HepG2 (cell line): Measurements from ENCODE around the gene PTPRE. TPM values are rescaled to one million over a fixed set of nuclear protein-coding genes. Genes with fewer than 3 reads are reported as not detected.

Experiments used
- ATAC-seq: fragments of 200-7000 bp; cut with Tn5 transposase; 3 replicates; pipeline ENCODE4 v1.9.1; 2020; ENCODE audit warnings: mild to moderate bottlenecking, moderate library complexity
- BruUV-seq: library from RNA; stranded (reverse); fragments of 400-500 nt; replicated peaks from 2 replicates; lab custom pipeline; 2021; lab: Mats Ljungman, UMichigan
- CTCF ChIA-PET: fragments of 300-600 bp; formaldehyde crosslinking; extraction: SDS; loops from one replicate; lab custom pipeline; 2021; ENCODE audit warnings: low total read pairs, inconsistent platforms, low intra/inter-chr PET ratio; lab: Yijun Ruan, JAX
- POLR2A ChIA-PET: fragments of 350-600 bp; sonication (Branson Sonifier 250); formaldehyde crosslinking; loops from one replicate; lab custom pipeline; 2020; ENCODE audit warnings: antibody characterized with exemption, inconsistent platforms; lab: Yijun Ruan, JAX
- DNase-seq: peaks from one replicate; pipeline ENCODE4 v3.0.0-alpha.2; 2015; ENCODE audit warnings: low spot score
- FAIRE-seq: peaks from 3 replicates; lab custom pipeline; 2011; peaks lifted over from hg19 to GRCh38; lab: Jason Lieb, UNC
- H2AFZ ChIP-seq: one replicate; pipeline ENCODE4 v1.6.1; 2011; ENCODE audit warnings: low read length, inconsistent platforms
- H3K27ac ChIP-seq: fragments of 300-600 bp; 3 replicates; pipeline ENCODE4 v1.8.0; 2011; ENCODE audit warnings: mixed run types, mild to moderate bottlenecking, mixed read lengths, low read length, inconsistent platforms; ENCODE audit not compliant: insufficient read depth; ENCODE audit errors: extremely low read length
- H3K27me3 ChIP-seq, 2 experiments: fragments of 200-600 bp in 1 of 2; 2 replicates in 1 of 2; 3 replicates in 1 of 2; pipeline versions ENCODE4 v1.6.0 to v1.8.0; 2011; ENCODE audit warnings: low read length in 2 of 2, mild to moderate bottlenecking in 2 of 2, moderate library complexity in 2 of 2, inconsistent platforms in 1 of 2; ENCODE audit not compliant: insufficient read depth in 2 of 2, control insufficient read depth in 1 of 2
- H3K36me3 ChIP-seq, 2 experiments: fragments of 200-600 bp in 1 of 2; replicated peaks in 1 of 2; 2 replicates in 1 of 2; 3 replicates in 1 of 2; pipeline versions ENCODE4 v1.5.1 to v1.8.0; 2011; ENCODE audit warnings: low read length in 2 of 2, inconsistent platforms in 1 of 2; ENCODE audit not compliant: insufficient read depth in 2 of 2, control insufficient read depth in 1 of 2
- H3K4me1 ChIP-seq: 2 replicates; pipeline ENCODE4 v1.5.1; 2012; ENCODE audit warnings: low read length, inconsistent platforms; ENCODE audit not compliant: insufficient read depth
- H3K4me2 ChIP-seq: 2 replicates; pipeline ENCODE4 v1.6.0; 2011; ENCODE audit warnings: low read depth, low read length, inconsistent platforms
- H3K4me3 ChIP-seq, 3 experiments: fragments of 200-600 bp in 1 of 3; sonication (generic), shearing (Covaris generic) in 1 of 3; replicated peaks in 1 of 3; 2 replicates each; pipeline ENCODE4 v1.5.1; 2011 to 2016; ENCODE audit warnings: low read length in 3 of 3, inconsistent platforms in 2 of 3, low read depth in 2 of 3, mild to moderate bottlenecking in 2 of 3, control low read depth in 1 of 3, mixed read lengths in 1 of 3; ENCODE audit not compliant: insufficient read depth in 1 of 3
- H3K79me2 ChIP-seq: one replicate; pipeline ENCODE4 v1.6.1; 2011; ENCODE audit warnings: low read length, inconsistent platforms; ENCODE audit not compliant: insufficient read depth
- H3K9ac ChIP-seq: 2 replicates; pipeline ENCODE4 v1.6.0; 2011; ENCODE audit warnings: mild to moderate bottlenecking, low read depth, low read length, inconsistent platforms; ENCODE audit not compliant: insufficient read depth
- H3K9me3 ChIP-seq: 2 replicates; pipeline ENCODE4 v1.5.1; 2012; ENCODE audit warnings: mild to moderate bottlenecking, low read length
- H4K20me1 ChIP-seq: 2 replicates; pipeline ENCODE4 v1.6.0; 2011; ENCODE audit warnings: inconsistent platforms, mild to moderate bottlenecking, low read length, moderate library complexity; ENCODE audit not compliant: insufficient read depth
- GFI1 ChIP-seq: sonication (generic); formaldehyde crosslinking; IDR thresholded peaks from 2 replicates; pipeline ENCODE4 v1.5.0; 2020; ENCODE audit warnings: missing genetic modification reagents, mild to moderate bottlenecking, borderline replicate concordance
- KLF12 ChIP-seq: sonication (generic); formaldehyde crosslinking; IDR thresholded peaks from 2 replicates; pipeline ENCODE4 v1.4.0; 2020; ENCODE audit warnings: missing genetic modification reagents, borderline replicate concordance
- NR2F2 ChIP-seq: IDR thresholded peaks from 2 replicates; pipeline ENCODE4 v1.6.1; 2012; ENCODE audit warnings: low read depth, inconsistent platforms, borderline replicate concordance
- RNF219 ChIP-seq: sonication (generic); formaldehyde crosslinking; IDR thresholded peaks from 2 replicates; pipeline ENCODE4 v1.5.0; 2020; ENCODE audit warnings: mild to moderate bottlenecking, missing genetic modification reagents
- ZBTB7B ChIP-seq: sonication (generic); formaldehyde crosslinking; IDR thresholded peaks from 2 replicates; pipeline ENCODE4 v1.4.0; 2020; ENCODE audit warnings: missing genetic modification reagents
- ZKSCAN1 ChIP-seq: fragments of 150-350 bp; IDR thresholded peaks from 2 replicates; pipeline ENCODE4 v1.6.1; 2014; ENCODE audit warnings: low read length
- ZNF691 ChIP-seq: sonication (generic); formaldehyde crosslinking; IDR thresholded peaks from 2 replicates; pipeline ENCODE4 v1.4.0; 2020; ENCODE audit warnings: missing genetic modification reagents, low read depth, mild to moderate bottlenecking, borderline replicate concordance
- WGBS: methylation state at CpG from one replicate; pipeline ENCODE4 v1.1.6; 2017; ENCODE audit warnings: low lambda C conversion rate; 5-methylcytosine and 5-hydroxymethylcytosine counted together
- in situ Hi-C: cut with HindIII; loops from 2 replicates; pipeline ENCODE4 v1.10.0; 2017; ENCODE audit warnings: low pct_unique_long_range_greater_than_20kb; ENCODE audit not compliant: extremely low pct_ligation_motif_present
- intact Hi-C: fragments of 100-400 bp; cut with micrococcal nuclease; formaldehyde crosslinking; loops from one replicate; pipeline ENCODE4 v1.10.0; 2022; ENCODE audit not compliant: unreplicated experiment
- polyA plus RNA-seq, 8 experiments: library from polyadenylated mRNA; depleted of rRNA in 3 of 8; stranded (reverse) in 7 of 8; unstranded in 1 of 8; fragments of >200 nt; fragmentation: Illumina TruSeq in 4 of 8; extraction: Trizol in 4 of 8; gene quantifications; 2 replicates each; pipeline versions ENCODE4 v1.2.1 to v1.2.3, GENCODE V29; 2011 to 2016; ENCODE audit warnings: low read depth in 4 of 8, missing spikeins in 1 of 8, mixed read lengths in 1 of 8; ENCODE audit not compliant: insufficient read depth in 1 of 8
- total RNA-seq, 5 experiments: library from RNA; depleted of rRNA; stranded (reverse); fragments of >200 nt; fragmentation: Illumina TruSeq; extraction: Trizol; gene quantifications; 2 replicates each; pipeline ENCODE4 v1.2.3, GENCODE V29; 2016; ENCODE audit warnings: low read depth in 1 of 5
- TF ChIP-seq, protein P1 (sequence below): IDR thresholded peaks from 2 replicates; pipeline ENCODE4 v1.6.1; 2016; ENCODE audit warnings: missing biosample characterization, missing genetic modification reagents, low read depth
- TF ChIP-seq, protein P2 (sequence below): IDR thresholded peaks from 2 replicates; pipeline ENCODE4 v1.6.1; 2016; ENCODE audit warnings: low read depth

Gene PTPRE
- total and polyA plus RNA-seq, 2 of the 13 experiments (the other 11 are each of a cell fraction or from before 2014, with no cell fraction given): 0.01 to 0.02 TPM

GRCh38 chr10:127944256-127944655 is 37.4 kb downstream of the PTPRE start (continued):
- TF ChIP-seq RNF219 (CRISPR knock-in tag): no peak

- POLR2A ChIA-PET: no interaction called here
- ATAC-seq: no peak
These were observed 38.4 kb downstream of the PTPRE start for GRCh38 chr10:127945341-127945758.

More at GRCh38 chr10:127945341-127945758, 38.4 kb downstream of the PTPRE start:
- no peak for DNase-seq
- H3K27me3 ChIP-seq: peaks cover 1 to 12% of the 10 kb centered on the region in 2 experiments; a peak in 2 of 5 replicates
- no peak overlapping the region for H3K4me3 ChIP-seq
- H4K20me1 ChIP-seq: no peaks in the 10 kb centered on the region
- no peak overlapping the region for H2AFZ ChIP-seq
- no peaks in the 10 kb centered on the region for H3K4me1 ChIP-seq
- intact Hi-C loops: no loop called here
- TF ChIP-seq, protein P1, sequence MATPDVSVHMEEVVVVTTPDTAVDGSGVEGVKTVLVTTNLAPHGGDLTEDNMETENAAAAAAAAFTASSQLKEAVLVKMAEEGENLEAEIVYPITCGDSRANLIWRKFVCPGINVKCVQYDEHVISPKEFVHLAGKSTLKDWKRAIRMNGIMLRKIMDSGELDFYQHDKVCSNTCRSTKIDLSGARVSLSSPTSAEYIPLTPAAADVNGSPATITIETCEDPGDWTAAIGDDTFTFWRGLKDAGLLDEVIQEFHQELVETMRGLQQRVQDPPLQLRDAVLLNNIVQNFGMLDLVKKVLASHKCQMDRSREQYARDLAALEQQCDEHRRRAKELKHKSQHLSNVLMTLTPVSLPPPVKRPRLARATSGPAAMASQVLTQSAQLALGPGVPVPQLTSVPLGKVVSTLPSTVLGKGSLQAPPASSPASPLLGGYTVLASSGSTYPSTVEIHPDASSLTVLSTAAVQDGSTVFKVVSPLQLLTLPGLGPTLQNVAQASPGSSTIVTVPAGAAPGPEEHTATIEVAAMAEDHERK (CRISPR knock-in tag): no peak
- TF ChIP-seq NR2F2 (no peak), ZBTB7B (CRISPR knock-in tag) (no peak), GFI1 (no peak), KLF12 (no peak), ZKSCAN1 (no peak), ZNF691 (CRISPR knock-in tag) (no peak)
- TF ChIP-seq, protein P2, sequence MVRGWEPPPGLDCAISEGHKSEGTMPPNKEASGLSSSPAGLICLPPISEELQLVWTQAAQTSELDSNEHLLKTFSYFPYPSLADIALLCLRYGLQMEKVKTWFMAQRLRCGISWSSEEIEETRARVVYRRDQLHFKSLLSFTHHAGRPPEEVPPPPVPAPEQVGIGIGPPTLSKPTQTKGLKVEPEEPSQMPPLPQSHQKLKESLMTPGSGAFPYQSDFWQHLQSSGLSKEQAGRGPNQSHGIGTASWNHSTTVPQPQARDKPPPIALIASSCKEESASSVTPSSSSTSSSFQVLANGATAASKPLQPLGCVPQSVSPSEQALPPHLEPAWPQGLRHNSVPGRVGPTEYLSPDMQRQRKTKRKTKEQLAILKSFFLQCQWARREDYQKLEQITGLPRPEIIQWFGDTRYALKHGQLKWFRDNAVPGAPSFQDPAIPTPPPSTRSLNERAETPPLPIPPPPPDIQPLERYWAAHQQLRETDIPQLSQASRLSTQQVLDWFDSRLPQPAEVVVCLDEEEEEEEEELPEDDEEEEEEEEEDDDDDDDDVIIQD: no peak
- H3K36me3 ChIP-seq: no peaks in the 10 kb centered on the region
- no peak overlapping the region for H3K9ac ChIP-seq
- 0% methylated on average over 2 of the region's 2 CpGs for WGBS
- H3K27ac ChIP-seq: no peak overlapping the region
- no TSS peak for BruUV-seq
- no peak for FAIRE-seq
- no peaks in the 10 kb centered on the region for H3K79me2 ChIP-seq
- no peaks in the 10 kb centered on the region for H3K9me3 ChIP-seq
- H3K4me2 ChIP-seq: no peak overlapping the region
- in situ Hi-C loops: no loop called here
- CTCF ChIA-PET: no interaction called here
